HG02623 (cell line): Measurements from ENCODE around the gene BNC2.
"Not testable (repeated sequence)": the region's sequence is repeated elsewhere in the genome, so short reads cannot be mapped to it uniquely, and the experiment has no call there.

Source experiments
- ATAC-seq: cut with Tn5 transposase; IDR thresholded peaks from one replicate; pipeline ENCODE4 v1.9.1; 2021; ENCODE audit warnings: moderate library complexity; ENCODE audit not compliant: unreplicated experiment

Gene BNC2

GRCh38 chr9:16870596-16871335 is at the start of gene BNC2:
Gene BNC2, minus strand, starts transcription at chr9:16870670. Its CDS starts 22 bp downstream, at chr9:16870648.
- no peak for ATAC-seq

GRCh38 chr9:16918920-16919319 is 48.5 kb upstream of the BNC2 start:
- ATAC-seq = no peak

- ATAC-seq = no peak
Observed at GRCh38 chr9:16915126-16915831, 44.8 kb upstream of the BNC2 start.

GRCh38 chr9:16912197-16912596 is 41.7 kb upstream of the BNC2 start:
- ATAC-seq = no peak

- not testable (repeated sequence) for ATAC-seq
Observed at GRCh38 chr9:16908206-16908605, 37.7 kb upstream of the BNC2 start.

- no peak for ATAC-seq
Observed at GRCh38 chr9:16904655-16905054, 34.2 kb upstream of the BNC2 start.

- no peak for ATAC-seq
Observed at GRCh38 chr9:16901590-16901989, 31.1 kb upstream of the BNC2 start.

GRCh38 chr9:16899606-16900005 is 29.1 kb upstream of the BNC2 start:
- ATAC-seq = no peak

- ATAC-seq = no peak
Observed at GRCh38 chr9:16898464-16898863, 28.0 kb upstream of the BNC2 start.

- ATAC-seq = no peak
Observed at GRCh38 chr9:16888594-16888993, 18.1 kb upstream of the BNC2 start.

GRCh38 chr9:16885931-16886330 is 15.5 kb upstream of the BNC2 start:
- no peak for ATAC-seq

GRCh38 chr9:16884952-16885513 is 14.6 kb upstream of the BNC2 start:
- no peak for ATAC-seq

GRCh38 chr9:16884373-16884772 is 13.9 kb upstream of the BNC2 start:
- no peak for ATAC-seq

GRCh38 chr9:16883586-16883985 is 13.1 kb upstream of the BNC2 start:
- no peak for ATAC-seq

- not testable (repeated sequence) for ATAC-seq
Observed at GRCh38 chr9:16882440-16882839, 12.0 kb upstream of the BNC2 start.

GRCh38 chr9:16879416-16879815 is 8.9 kb upstream of the BNC2 start:
- ATAC-seq = no peak

- ATAC-seq = no peak
Observed at GRCh38 chr9:16877256-16877655, 6.8 kb upstream of the BNC2 start.

GRCh38 chr9:16873126-16873802 is 2.8 kb upstream of the BNC2 start:
- no peak for ATAC-seq

GRCh38 chr9:16871336-16872151 is 1.1 kb upstream of the BNC2 start:
- ATAC-seq = no peak

GRCh38 chr9:16869882-16870595 is 431 bp downstream of the BNC2 start:
- no peak for ATAC-seq
